Measurements from ENCODE around the gene TNS3. TPM values are rescaled to one million over a fixed set of nuclear protein-coding genes. Genes with fewer than 3 reads are reported as not detected.

The TNS3 gene
- total RNA-seq, 1 experiment from 2014 or later, result 9.5 TPM

- H3K23ac ChIP-seq (ENCODE audit: insufficient read length, low read depth, low read length), result no peak overlapping the region
- no peak overlapping the region for H3T11ph ChIP-seq (ENCODE audit: low read length)
- H4K5ac ChIP-seq (ENCODE audit: insufficient read length, low read depth, low read length), result no peak overlapping the region
- no peak overlapping the region for H3K4me2 ChIP-seq (ENCODE audit: insufficient read depth, insufficient read length, low read length)
- peaks cover 6 to 15% of the 10 kb centered on the region in 2 experiments for H3K4me1 Mint-ChIP-seq
- no peak overlapping the region for H2AK5ac ChIP-seq (ENCODE audit: insufficient read length, low read length)
- no peak overlapping the region for H3K9ac ChIP-seq (ENCODE audit: extremely low read depth, insufficient read length, low read length)
- no peak overlapping the region for H3K18ac ChIP-seq (ENCODE audit: insufficient read length, low read depth, low read length)
- TF ChIP-seq, protein P1, sequence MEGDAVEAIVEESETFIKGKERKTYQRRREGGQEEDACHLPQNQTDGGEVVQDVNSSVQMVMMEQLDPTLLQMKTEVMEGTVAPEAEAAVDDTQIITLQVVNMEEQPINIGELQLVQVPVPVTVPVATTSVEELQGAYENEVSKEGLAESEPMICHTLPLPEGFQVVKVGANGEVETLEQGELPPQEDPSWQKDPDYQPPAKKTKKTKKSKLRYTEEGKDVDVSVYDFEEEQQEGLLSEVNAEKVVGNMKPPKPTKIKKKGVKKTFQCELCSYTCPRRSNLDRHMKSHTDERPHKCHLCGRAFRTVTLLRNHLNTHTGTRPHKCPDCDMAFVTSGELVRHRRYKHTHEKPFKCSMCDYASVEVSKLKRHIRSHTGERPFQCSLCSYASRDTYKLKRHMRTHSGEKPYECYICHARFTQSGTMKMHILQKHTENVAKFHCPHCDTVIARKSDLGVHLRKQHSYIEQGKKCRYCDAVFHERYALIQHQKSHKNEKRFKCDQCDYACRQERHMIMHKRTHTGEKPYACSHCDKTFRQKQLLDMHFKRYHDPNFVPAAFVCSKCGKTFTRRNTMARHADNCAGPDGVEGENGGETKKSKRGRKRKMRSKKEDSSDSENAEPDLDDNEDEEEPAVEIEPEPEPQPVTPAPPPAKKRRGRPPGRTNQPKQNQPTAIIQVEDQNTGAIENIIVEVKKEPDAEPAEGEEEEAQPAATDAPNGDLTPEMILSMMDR (conservative IDR thresholded peaks at IDR 0.05), result no peak
- no peak overlapping the region for H3K4ac ChIP-seq (ENCODE audit: low read depth, low read length)
- peaks cover 4% of the 10 kb centered on the region for H3K27me3 Mint-ChIP-seq (ENCODE audit: low read depth)
- no peaks in the 10 kb centered on the region for H4K20me1 ChIP-seq (ENCODE audit: control insufficient read depth, insufficient read depth, insufficient read length)
- no peaks in the 10 kb centered on the region for H3K9me3 Mint-ChIP-seq
- H2BK120ac ChIP-seq (ENCODE audit: low read depth, low read length, poor library complexity, severe bottlenecking), result no peak overlapping the region
- no peaks in the 10 kb centered on the region for H3K23me2 ChIP-seq (ENCODE audit: insufficient read length, low read depth, low read length, poor library complexity, severe bottlenecking)
- H4K8ac ChIP-seq (replicated peaks; ENCODE audit: insufficient read length, low read depth, low read length), result no peak overlapping the region
- H2AFZ ChIP-seq (ENCODE audit: low read length), result no peak overlapping the region
- H3K9me3 ChIP-seq (ENCODE audit: control insufficient read depth, low read depth, low read length), result no peaks in the 10 kb centered on the region
- no peaks in the 10 kb centered on the region for H3K36me3 Mint-ChIP-seq (ENCODE audit: insufficient read depth in 1 of 3, low read depth in 3 of 3)
- H3K27ac ChIP-seq (ENCODE audit: insufficient read length, low read depth, low read length), result no peak overlapping the region
- no peak overlapping the region for H2BK20ac ChIP-seq (ENCODE audit: low read depth, low read length, poor library complexity, severe bottlenecking)
- no peak overlapping the region for H3K27ac Mint-ChIP-seq
- H3K56ac ChIP-seq (ENCODE audit: insufficient read length, low read depth, low read length), result no peak overlapping the region
- no peaks in the 10 kb centered on the region for H3K79me2 ChIP-seq (ENCODE audit: insufficient read depth, low read length)
- H2BK15ac ChIP-seq (ENCODE audit: low read depth, low read length), result no peak overlapping the region
- no peak overlapping the region for H2BK12ac ChIP-seq (ENCODE audit: insufficient read length, low read depth, low read length)
- H4K91ac ChIP-seq (ENCODE audit: insufficient read length, low read depth, low read length), result no peak overlapping the region
- no peak overlapping the region for H3K14ac ChIP-seq (ENCODE audit: insufficient read depth, low read length)
- no peaks in the 10 kb centered on the region for H3K27me3 ChIP-seq (ENCODE audit: insufficient read depth, low read length)
- no peak overlapping the region for H2BK5ac ChIP-seq (ENCODE audit: insufficient read length, low read length)
- no peaks in the 10 kb centered on the region for H3K4me1 ChIP-seq (ENCODE audit: insufficient read depth, low read length)
- H3K4me3 Mint-ChIP-seq, result no peak overlapping the region
- H3K79me1 ChIP-seq (ENCODE audit: insufficient read depth, low read depth, low read length, poor library complexity, severe bottlenecking), result no peaks in the 10 kb centered on the region
- no peak for DNase-seq
- WGBS (ENCODE audit: extremely low coverage, insufficient read length, low lambda C conversion rate), result no CpG with 5 or more reads among the region's 9 CpGs
These were observed 134.9 kb downstream of the TNS3 start for GRCh38 chr7:47446871-47447466.
